ENCODE results near the gene ZCCHC13.

- TF ChIP-seq CTCF (IDR thresholded peaks at IDR 0.05), result no peak
- no peak for TF ChIP-seq POLR2A (IDR thresholded peaks at IDR 0.05)
- no peak for TF ChIP-seq POLR2AphosphoS5 (IDR thresholded peaks at IDR 0.05)
Observed at GRCh38 chrX:74321191-74321590, 17.2 kb downstream of the ZCCHC13 start.

Measured in breast epithelium (tissue), 3 donors.